Measurements from ENCODE around the gene SLC27A2. TPM values are rescaled to one million over a fixed set of nuclear protein-coding genes. Genes with fewer than 3 reads are reported as not detected.

SLC27A2 gene
- total and polyA plus RNA-seq, 2 donors from 2014 or later, result 26.5 to 31.2 TPM

DNA sequence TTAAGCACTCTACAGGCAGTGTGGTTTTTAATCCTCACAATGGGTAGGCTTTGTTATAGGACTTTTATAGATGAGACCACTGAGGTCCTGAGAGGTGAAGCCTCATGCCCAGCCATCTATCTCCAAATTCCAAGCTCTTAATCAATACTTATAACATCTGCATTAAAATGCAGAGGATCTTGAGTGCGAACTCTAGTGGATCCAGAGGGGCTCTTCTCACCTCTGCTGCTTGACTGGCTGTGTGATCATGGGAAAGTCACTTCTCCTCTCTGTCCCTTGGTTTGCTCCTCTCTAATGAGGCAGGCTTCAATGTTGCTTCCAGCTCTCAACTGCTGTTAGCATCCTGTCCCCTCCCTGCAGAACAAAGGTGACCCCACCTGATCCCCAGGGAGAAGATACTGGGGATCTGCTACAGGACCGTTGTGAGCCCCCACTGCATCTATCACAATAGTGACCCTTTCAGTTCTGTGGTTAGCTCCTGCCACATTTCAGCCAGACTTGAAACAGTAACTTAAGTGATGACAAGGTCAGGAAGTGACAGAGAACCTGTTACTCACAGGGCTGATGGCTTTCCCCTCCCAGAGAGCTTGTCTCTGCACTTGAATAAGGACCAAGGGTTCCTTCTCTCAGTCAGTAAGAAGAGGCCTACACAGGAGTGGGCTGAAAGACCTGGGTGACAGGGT lies 1.3 kb downstream of the SLC27A2 start:
- peak overlapping the region in 1 of 3 donors; percentile 24 for H3K9ac ChIP-seq (ENCODE audit: low read length in 3 of 3)
- TF ChIP-seq, protein P1, sequence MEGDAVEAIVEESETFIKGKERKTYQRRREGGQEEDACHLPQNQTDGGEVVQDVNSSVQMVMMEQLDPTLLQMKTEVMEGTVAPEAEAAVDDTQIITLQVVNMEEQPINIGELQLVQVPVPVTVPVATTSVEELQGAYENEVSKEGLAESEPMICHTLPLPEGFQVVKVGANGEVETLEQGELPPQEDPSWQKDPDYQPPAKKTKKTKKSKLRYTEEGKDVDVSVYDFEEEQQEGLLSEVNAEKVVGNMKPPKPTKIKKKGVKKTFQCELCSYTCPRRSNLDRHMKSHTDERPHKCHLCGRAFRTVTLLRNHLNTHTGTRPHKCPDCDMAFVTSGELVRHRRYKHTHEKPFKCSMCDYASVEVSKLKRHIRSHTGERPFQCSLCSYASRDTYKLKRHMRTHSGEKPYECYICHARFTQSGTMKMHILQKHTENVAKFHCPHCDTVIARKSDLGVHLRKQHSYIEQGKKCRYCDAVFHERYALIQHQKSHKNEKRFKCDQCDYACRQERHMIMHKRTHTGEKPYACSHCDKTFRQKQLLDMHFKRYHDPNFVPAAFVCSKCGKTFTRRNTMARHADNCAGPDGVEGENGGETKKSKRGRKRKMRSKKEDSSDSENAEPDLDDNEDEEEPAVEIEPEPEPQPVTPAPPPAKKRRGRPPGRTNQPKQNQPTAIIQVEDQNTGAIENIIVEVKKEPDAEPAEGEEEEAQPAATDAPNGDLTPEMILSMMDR (IDR thresholded peaks at IDR 0.05; ENCODE audit: borderline replicate concordance, extremely low read depth, insufficient read depth), result no peak
- FAIRE-seq, result no peak

GRCh38 chr15:50184863-50185504 lies 3.0 kb downstream of the SLC27A2 start:
- intact Hi-C loops (cut with DNase I), result no loop called here
- H3K27me3 ChIP-seq (ENCODE audit: control insufficient read depth, insufficient read depth, low read length), result peaks cover 10% of the 10 kb centered on the region
- TF ChIP-seq, protein P1 (IDR thresholded peaks at IDR 0.05; ENCODE audit: borderline replicate concordance, extremely low read depth, insufficient read depth), result no peak
- H3K36me3 ChIP-seq (ENCODE audit: control insufficient read depth in 2 of 3, insufficient read depth in 3 of 3, low read length in 3 of 3), result no peaks in the 10 kb centered on the region
- no peak for FAIRE-seq
- H3K9me3 ChIP-seq (ENCODE audit: control insufficient read depth in 2 of 3, insufficient read depth in 1 of 3, low read length in 3 of 3), result no peaks in the 10 kb centered on the region
- H3K27ac ChIP-seq (ENCODE audit: low read depth in 2 of 2, low read length in 2 of 2), result peak overlapping the region; percentile 4 to 79
- peak overlapping the region in 2 of 3 donors; percentile 0 to 60 for H3K4me3 ChIP-seq (ENCODE audit: low read length in 3 of 3)
- peaks cover 0 to 3% (median 0%) of the 10 kb centered on the region in 3 donors for H3K4me1 ChIP-seq (ENCODE audit: control insufficient read depth in 2 of 3, insufficient read depth in 2 of 3, low read depth in 1 of 3, low read length in 3 of 3)
- DNase-seq, result peak in 2 of 5 donors; percentile 38 to 55
- H3K9ac ChIP-seq (ENCODE audit: low read length in 3 of 3), result no peak overlapping the region

More for the DNA sequence above, 1.3 kb downstream of the SLC27A2 start:
- no peak for DNase-seq
- Histone ChIP-seq H3K9me3 (ENCODE audit: control insufficient read depth in 2 of 3, insufficient read depth in 1 of 3, low read length in 3 of 3) (no peaks in the 10 kb centered on the region), H3K36me3 (ENCODE audit: control insufficient read depth in 2 of 3, insufficient read depth in 3 of 3, low read length in 3 of 3) (no peaks in the 10 kb centered on the region), H3K4me3 (ENCODE audit: low read length in 3 of 3) (peak overlapping the region; percentile 53 to 81 (median 60)), H3K27me3 (ENCODE audit: control insufficient read depth, insufficient read depth, low read length) (peaks cover 10% of the 10 kb centered on the region), H3K4me1 (ENCODE audit: control insufficient read depth in 2 of 3, insufficient read depth in 2 of 3, low read depth in 1 of 3, low read length in 3 of 3) (peaks cover 0 to 3% (median 0%) of the 10 kb centered on the region in 3 donors), H3K27ac (ENCODE audit: low read depth in 2 of 2, low read length in 2 of 2) (peak overlapping the region; percentile 59 to 79)
- intact Hi-C loops (cut with DNase I), result no loop called here

GRCh38 chr15:50186090-50186489 lies 4.1 kb downstream of the SLC27A2 start:
- peak overlapping the region in 1 of 2 donors; percentile 27 for H3K27ac ChIP-seq (ENCODE audit: low read depth in 2 of 2, low read length in 2 of 2)
- intact Hi-C loops (cut with DNase I), result no loop called here
- FAIRE-seq, result no peak

More at GRCh38 chr15:50186090-50186489, 4.1 kb downstream of the SLC27A2 start:
- Histone ChIP-seq H3K9me3 (ENCODE audit: control insufficient read depth in 2 of 3, insufficient read depth in 1 of 3, low read length in 3 of 3) (no peaks in the 10 kb centered on the region), H3K36me3 (ENCODE audit: control insufficient read depth in 2 of 3, insufficient read depth in 3 of 3, low read length in 3 of 3) (no peaks in the 10 kb centered on the region), H3K9ac (ENCODE audit: low read length in 3 of 3) (no peak overlapping the region), H3K4me3 (ENCODE audit: low read length in 3 of 3) (peak overlapping the region in 1 of 3 donors; percentile 2), H3K27me3 (ENCODE audit: control insufficient read depth, insufficient read depth, low read length) (peaks cover 8% of the 10 kb centered on the region), H3K4me1 (ENCODE audit: control insufficient read depth in 2 of 3, insufficient read depth in 2 of 3, low read depth in 1 of 3, low read length in 3 of 3) (peaks cover 0 to 3% (median 3%) of the 10 kb centered on the region in 3 donors)
- DNase-seq, result no peak
- TF ChIP-seq, protein P1 (IDR thresholded peaks at IDR 0.05; ENCODE audit: borderline replicate concordance, extremely low read depth, insufficient read depth), result no peak
